ENCODE measurements around the gene PI4KA.
"Not testable (repeated sequence)": the region's sequence is repeated elsewhere in the genome, so short reads cannot be mapped to it uniquely, and the experiment has no call there.

GRCh38 chr22:20697481-20698113 lies 161.0 kb downstream of the PI4KA start:
- peak in 5 of 6 experiments; percentile 17 to 96 (median 78) for TF ChIP-seq CTCF (IDR thresholded peaks at IDR 0.05)
- not testable (repeated sequence) for TF ChIP-seq POLR2A (IDR thresholded peaks at IDR 0.05)
